GM18861 (cell line): Measurements from ENCODE around the gene CCL11.
"Not testable (repeated sequence)": the region's sequence is repeated elsewhere in the genome, so short reads cannot be mapped to it uniquely, and the experiment has no call there.

Source experiments
- ATAC-seq: cut with Tn5 transposase; IDR thresholded peaks from one replicate; pipeline ENCODE4 v1.9.1; 2021; ENCODE audit not compliant: unreplicated experiment

Gene CCL11

DNA sequence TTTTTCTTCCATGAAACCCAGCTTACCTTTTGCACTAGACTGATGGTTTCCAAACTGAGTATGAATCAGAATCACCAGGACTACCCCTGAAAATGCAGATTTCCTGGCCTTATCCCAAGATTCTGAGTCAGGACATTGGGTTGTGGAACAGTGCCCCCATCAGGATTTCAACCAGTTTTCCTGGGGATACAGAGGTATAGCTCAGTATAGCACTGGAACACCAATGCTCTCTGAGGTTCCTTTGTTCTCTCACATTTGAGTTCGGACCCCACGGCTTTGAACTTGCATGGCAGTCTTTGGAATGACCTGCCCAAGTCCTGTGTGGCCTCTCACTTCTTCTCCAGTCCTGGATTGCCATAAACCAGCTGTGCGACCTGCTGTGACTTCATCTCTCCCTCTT is 20.9 kb downstream of the CCL11 start:
- ATAC-seq: no peak

- no peak for ATAC-seq
Observed at GRCh38 chr17:34307110-34307509, 21.6 kb downstream of the CCL11 start.

- ATAC-seq: no peak
Observed at GRCh38 chr17:34308371-34308770, 22.8 kb downstream of the CCL11 start.

- no peak for ATAC-seq
Observed at GRCh38 chr17:34311291-34311690, 25.7 kb downstream of the CCL11 start.

GRCh38 chr17:34312080-34312479 is 26.5 kb downstream of the CCL11 start:
- ATAC-seq: no peak

GRCh38 chr17:34313164-34313563 is 27.6 kb downstream of the CCL11 start:
- no peak for ATAC-seq

- no peak for ATAC-seq
Observed at GRCh38 chr17:34314279-34314678, 28.7 kb downstream of the CCL11 start.

- ATAC-seq: no peak
Observed at GRCh38 chr17:34318474-34318873, 32.9 kb downstream of the CCL11 start.

DNA sequence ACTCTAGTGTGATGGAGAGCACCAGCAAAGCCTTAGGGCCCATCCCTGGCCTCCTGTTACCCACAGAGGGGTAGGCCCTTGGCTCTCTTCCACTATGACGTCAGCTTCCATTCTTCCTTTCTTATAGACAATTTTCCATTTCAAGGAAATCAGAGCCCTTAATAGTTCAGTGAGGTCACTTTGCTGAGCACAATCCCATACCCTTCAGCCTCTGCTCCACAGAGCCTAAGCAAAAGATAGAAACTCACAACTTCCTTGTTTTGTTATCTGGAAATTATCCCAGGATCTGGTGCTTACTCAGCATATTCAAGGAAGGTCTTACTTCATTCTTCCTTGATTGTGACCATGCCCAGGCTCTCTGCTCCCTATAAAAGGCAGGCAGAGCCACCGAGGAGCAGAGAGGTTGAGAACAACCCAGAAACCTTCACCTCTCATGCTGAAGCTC is 33.5 kb downstream of the CCL11 start, which contains the start of gene CCL8:
Gene CCL8 (plus strand): TSS at position 397 of the 445 bp plus-strand sequence. CDS start 67 bp downstream, outside the sequence.
- ATAC-seq: no peak

DNA sequence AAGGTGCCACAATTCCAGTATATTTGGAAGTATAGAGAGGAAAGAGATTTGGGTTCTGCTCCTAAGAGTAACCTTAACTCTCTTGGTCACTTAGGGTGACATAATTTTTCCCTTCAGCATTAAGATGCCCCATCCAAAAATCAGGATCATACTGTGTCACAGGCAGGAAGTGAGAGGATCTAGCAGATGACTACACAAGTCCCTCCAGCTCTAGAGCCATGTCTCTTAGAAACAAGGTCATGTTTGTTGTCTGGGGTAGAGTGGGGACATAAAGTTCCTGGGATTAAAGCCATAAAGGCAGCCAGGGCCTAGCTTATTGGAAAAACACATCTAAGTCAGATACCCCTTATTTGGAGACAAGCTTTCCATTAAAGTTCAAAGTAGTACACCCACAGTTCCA is 36.4 kb downstream of the CCL11 start:
- ATAC-seq: no peak

GRCh38 chr17:34327580-34327979 is 42.0 kb downstream of the CCL11 start:
- ATAC-seq: not testable (repeated sequence)

- no peak for ATAC-seq
Observed at GRCh38 chr17:34337701-34338100, 52.2 kb downstream of the CCL11 start.
